ENCODE results near the gene DENND4A.

DNA sequence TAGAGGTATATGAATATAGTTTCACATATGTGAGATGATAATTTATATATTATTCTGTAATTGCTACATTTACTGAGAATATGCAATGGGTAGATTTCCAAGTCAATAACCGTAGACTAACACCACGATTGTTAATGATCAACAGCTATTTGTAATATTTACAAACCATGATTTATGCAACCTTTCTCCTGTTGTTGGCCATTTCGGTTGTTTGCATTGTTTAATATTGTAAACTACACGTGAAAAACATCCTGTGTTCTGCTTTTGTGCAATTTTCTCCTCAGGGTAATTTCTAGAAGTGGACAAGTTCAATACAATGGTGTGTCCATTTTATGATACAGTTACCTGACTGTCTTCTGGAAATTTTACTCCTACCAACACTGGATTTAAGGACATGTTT lies 47.9 kb upstream of the DENND4A start:
- no peak for TF ChIP-seq GATA2 (IDR thresholded peaks at IDR 0.05; ENCODE audit: low read depth, low read length)
- no peak for TF ChIP-seq GATA3 (IDR thresholded peaks at IDR 0.05; ENCODE audit: low read depth, low read length)
